Gastrocnemius medialis (tissue), 4 donors: ENCODE data around the gene WASHC3.

ENCODE experiments used
- CTCF ChIP-seq, 5 experiments: fragments of 450-650 bp in 3 of 5; fragments of 200-600 bp in 2 of 5; sonication (generic) in 2 of 5; IDR thresholded peaks in 4 of 5; conservative IDR thresholded peaks in 1 of 5; 1 replicate in 4 of 5; 2 replicates in 1 of 5; pipeline ENCODE4 v1.5.1; 2016 to 2019; ENCODE audit warnings: antibody characterized with exemption in 5 of 5, mild to moderate bottlenecking in 3 of 5, moderate library complexity in 3 of 5
- POLR2A ChIP-seq, 2 donors: fragments of 450-650 bp; IDR thresholded peaks; one replicate each; pipeline ENCODE4 v1.6.1; 2017; ENCODE audit warnings: antibody characterized with exemption in 2 of 2, mild to moderate bottlenecking in 2 of 2, moderate library complexity in 2 of 2

GRCh38 chr12:102031852-102032251 is 29.9 kb downstream of the WASHC3 start:
- TF ChIP-seq CTCF (IDR thresholded peaks at IDR 0.05 in 4 of 5, conservative IDR thresholded peaks at IDR 0.05 in 1 of 5): no peak
- TF ChIP-seq POLR2A (IDR thresholded peaks at IDR 0.05): no peak
